ENCODE measurements around the gene DRD5. TPM values are rescaled to one million over a fixed set of nuclear protein-coding genes. Genes with fewer than 3 reads are reported as not detected.

DRD5 gene
- total RNA-seq (2022; extraction: Qiagen RNA extraction): not detected in 5 replicates

GRCh38 chr4:9781343-9782135 is at the start of gene DRD5:
Gene DRD5, plus strand, starts transcription at chr4:9781634. Its CDS starts 396 bp downstream, at chr4:9782030.

Other genes starting within 250 kb of the DRD5 start
- gene SLC2A9, start 239.9 kb downstream of the DRD5 start, total RNA-seq (2022; extraction: Qiagen RNA extraction): 0.34 to 0.66 TPM (median 0.38 TPM) in 5 replicates